Keratinocyte (primary cell): ENCODE measurements around the gene ADD2. TPM values are rescaled to one million over a fixed set of nuclear protein-coding genes. Genes with fewer than 3 reads are reported as not detected.

Experiments
- DNase-seq: peaks from one replicate; pipeline ENCODE4 v3.0.0-alpha.2; 2011; ENCODE audit warnings: low read depth, missing footprints, low spot score
- FAIRE-seq: peaks from 2 replicates; lab custom pipeline; 2011; peaks lifted over from hg19 to GRCh38; lab: Jason Lieb, UNC
- H2AFZ ChIP-seq: 2 replicates; pipeline ENCODE4 v1.6.0; 2012; ENCODE audit warnings: low read length, control low read depth, inconsistent platforms; ENCODE audit not compliant: control insufficient read depth
- H3K27ac ChIP-seq: 2 replicates; pipeline ENCODE4 v1.5.1; 2011; ENCODE audit warnings: low read length; ENCODE audit not compliant: control insufficient read depth, insufficient read depth
- H3K27me3 ChIP-seq: 3 replicates; pipeline ENCODE4 v1.6.0; 2011; ENCODE audit warnings: low read length; ENCODE audit not compliant: control insufficient read depth, insufficient read depth; ENCODE audit errors: extremely low read depth
- H3K36me3 ChIP-seq, 2 experiments: 2 replicates in 1 of 2; 3 replicates in 1 of 2; pipeline ENCODE4 v1.5.1; 2011; ENCODE audit warnings: low read length in 2 of 2, mild to moderate bottlenecking in 1 of 2; ENCODE audit not compliant: control insufficient read depth in 2 of 2, insufficient read depth in 2 of 2; ENCODE audit errors: extremely low read depth in 1 of 2
- H3K4me1 ChIP-seq: 3 replicates; pipeline ENCODE4 v1.5.1; 2011; ENCODE audit warnings: low read length; ENCODE audit not compliant: control insufficient read depth, insufficient read depth; ENCODE audit errors: extremely low read depth
- H3K4me2 ChIP-seq: 3 replicates; pipeline ENCODE4 v1.6.0; 2011; ENCODE audit warnings: low read depth, low read length; ENCODE audit not compliant: control insufficient read depth, insufficient read depth; ENCODE audit errors: extremely low read depth
- H3K4me3 ChIP-seq, 3 experiments: fragments of 200-600 bp in 1 of 3; sonication (generic) in 1 of 3; 2 replicates in 2 of 3; 3 replicates in 1 of 3; pipeline ENCODE4 v1.5.1; 2011 to 2016; ENCODE audit warnings: low read length in 3 of 3, mild to moderate bottlenecking in 3 of 3, control low read depth in 2 of 3, inconsistent platforms in 1 of 3, low read depth in 1 of 3, mixed read lengths in 1 of 3, mixed run types in 1 of 3, moderate library complexity in 1 of 3; ENCODE audit not compliant: control insufficient read depth in 2 of 3, insufficient read depth in 2 of 3; ENCODE audit errors: extremely low read depth in 1 of 3
- H3K79me2 ChIP-seq: 2 replicates; pipeline ENCODE4 v1.6.0; 2012; ENCODE audit warnings: low read length; ENCODE audit not compliant: control insufficient read depth, insufficient read depth
- H3K9ac ChIP-seq: 3 replicates; pipeline ENCODE4 v1.6.0; 2011; ENCODE audit warnings: low read length; ENCODE audit not compliant: control insufficient read depth, insufficient read depth; ENCODE audit errors: extremely low read depth
- H3K9me1 ChIP-seq: 3 replicates; pipeline ENCODE4 v1.6.0; 2011; ENCODE audit warnings: low read length; ENCODE audit not compliant: control insufficient read depth, insufficient read depth; ENCODE audit errors: extremely low read depth
- H3K9me3 ChIP-seq: 2 replicates; pipeline ENCODE4 v1.5.1; 2012; ENCODE audit warnings: low read depth, low read length; ENCODE audit not compliant: control insufficient read depth
- H4K20me1 ChIP-seq: 3 replicates; pipeline ENCODE4 v1.6.0; 2011; ENCODE audit warnings: low read length; ENCODE audit not compliant: control insufficient read depth, insufficient read depth; ENCODE audit errors: extremely low read depth
- CTCF ChIP-seq, 3 experiments: IDR thresholded peaks in 1 of 3; conservative IDR thresholded peaks in 1 of 3; optimal IDR thresholded peaks in 1 of 3; 2 replicates in 2 of 3; 3 replicates in 1 of 3; pipeline versions ENCODE3 to v1.5.1; 2011; ENCODE audit warnings: low read length in 3 of 3, mild to moderate bottlenecking in 3 of 3, moderate library complexity in 2 of 3, control low read depth in 1 of 3, inconsistent platforms in 1 of 3; ENCODE audit not compliant: insufficient read depth in 2 of 3; ENCODE audit errors: extremely low read depth in 1 of 3
- EZH2 ChIP-seq: IDR thresholded peaks from one replicate; pipeline ENCODE4 v1.6.1; 2012; ENCODE audit warnings: inconsistent platforms, mild to moderate bottlenecking, low read length, moderate library complexity
- dilution Hi-C: fragments of 300-500 bp; cut with MboI; formaldehyde crosslinking; loops from one replicate; pipeline ENCODE4 v1.7.0; 2020; ENCODE audit warnings: low sequenced_read_pairs; ENCODE audit not compliant: extremely low pct_ligation_motif_present
- polyA plus RNA-seq, 5 experiments: library from polyadenylated mRNA; depleted of rRNA in 3 of 5; stranded (reverse) in 3 of 5; stranded (forward) in 1 of 5; unstranded in 1 of 5; fragments of >200 nt; gene quantifications; 1 replicate in 1 of 5; 2 replicates in 3 of 5; 3 replicates in 1 of 5; pipeline versions ENCODE4 v1.2.1 to v1.2.3, GENCODE V29; 2011 to 2012; ENCODE audit warnings: missing spikeins in 2 of 5, low read depth in 1 of 5, low replicate concordance in 1 of 5

ADD2 gene
- polyA plus RNA-seq, 1 donor (not counting 4 experiments of a cell fraction or from before 2014, with no cell fraction given): 0.05 TPM

GRCh38 chr2:70702711-70703395 lies 65.1 kb downstream of the ADD2 start:
- TF ChIP-seq EZH2 (no peak), CTCF (optimal IDR thresholded peaks at IDR 0.05 in 1 of 3, IDR thresholded peaks at IDR 0.05 in 1 of 3, conservative IDR thresholded peaks at IDR 0.05 in 1 of 3; ENCODE audit: extremely low read depth in 1 of 3, insufficient read depth in 2 of 3, low read length in 3 of 3) (no peak)

GRCh38 chr2:70698847-70699246 lies 69.2 kb downstream of the ADD2 start:
- DNase-seq: no peak
- H3K9me1 ChIP-seq: no peaks in the 10 kb centered on the region
- TF ChIP-seq EZH2: no peak
- TF ChIP-seq CTCF (optimal IDR thresholded peaks at IDR 0.05 in 1 of 3, IDR thresholded peaks at IDR 0.05 in 1 of 3, conservative IDR thresholded peaks at IDR 0.05 in 1 of 3; ENCODE audit: extremely low read depth in 1 of 3, insufficient read depth in 2 of 3, low read length in 3 of 3): no peak
- H3K4me1 ChIP-seq: no peaks in the 10 kb centered on the region
- dilution Hi-C loops: no loop called here
- no peak overlapping the region for H3K4me3 ChIP-seq
- H4K20me1 ChIP-seq: no peaks in the 10 kb centered on the region
- no peak for FAIRE-seq
- H3K27me3 ChIP-seq: peaks cover 9% of the 10 kb centered on the region
- H3K79me2 ChIP-seq: no peaks in the 10 kb centered on the region
- H3K9ac ChIP-seq: no peak overlapping the region
- no peak overlapping the region for H3K27ac ChIP-seq
- no peak overlapping the region for H2AFZ ChIP-seq
- no peak overlapping the region for H3K4me2 ChIP-seq
- no peaks in the 10 kb centered on the region for H3K36me3 ChIP-seq
- H3K9me3 ChIP-seq: no peaks in the 10 kb centered on the region

More at GRCh38 chr2:70702711-70703395, 65.1 kb downstream of the ADD2 start:
- no peak overlapping the region for H3K9ac ChIP-seq
- H3K4me3 ChIP-seq: no peak overlapping the region
- H2AFZ ChIP-seq: no peak overlapping the region
- DNase-seq: no peak
- no peaks in the 10 kb centered on the region for H3K36me3 ChIP-seq
- no peaks in the 10 kb centered on the region for H3K9me3 ChIP-seq
- no peak overlapping the region for H3K4me2 ChIP-seq
- FAIRE-seq: no peak
- H3K4me1 ChIP-seq: no peaks in the 10 kb centered on the region
- H3K27me3 ChIP-seq: peaks cover 7% of the 10 kb centered on the region
- no peak overlapping the region for H3K27ac ChIP-seq
- no peaks in the 10 kb centered on the region for H3K79me2 ChIP-seq
- H3K9me1 ChIP-seq: no peaks in the 10 kb centered on the region
- no peaks in the 10 kb centered on the region for H4K20me1 ChIP-seq
- dilution Hi-C loops: no loop called here
